Hepatocyte (in vitro differentiated cells): ENCODE measurements around the gene EMX1.

Experiments used
- EZH2phosphoT487 ChIP-seq: fragments of 200-600 bp; sonication (generic); IDR thresholded peaks from one replicate; pipeline ENCODE4 v1.6.1; 2018; ENCODE audit warnings: antibody characterized with exemption, mild to moderate bottlenecking, low read depth, moderate library complexity; ENCODE audit not compliant: unreplicated experiment, severe bottlenecking
- TF ChIP-seq, protein P1 (sequence below): fragments of 200-600 bp; sonication (generic); IDR thresholded peaks from 2 replicates; pipeline ENCODE4 v1.5.1; 2016; ENCODE audit warnings: antibody characterized with exemption, mild to moderate bottlenecking; ENCODE audit not compliant: poor library complexity

- TF ChIP-seq, protein P1, sequence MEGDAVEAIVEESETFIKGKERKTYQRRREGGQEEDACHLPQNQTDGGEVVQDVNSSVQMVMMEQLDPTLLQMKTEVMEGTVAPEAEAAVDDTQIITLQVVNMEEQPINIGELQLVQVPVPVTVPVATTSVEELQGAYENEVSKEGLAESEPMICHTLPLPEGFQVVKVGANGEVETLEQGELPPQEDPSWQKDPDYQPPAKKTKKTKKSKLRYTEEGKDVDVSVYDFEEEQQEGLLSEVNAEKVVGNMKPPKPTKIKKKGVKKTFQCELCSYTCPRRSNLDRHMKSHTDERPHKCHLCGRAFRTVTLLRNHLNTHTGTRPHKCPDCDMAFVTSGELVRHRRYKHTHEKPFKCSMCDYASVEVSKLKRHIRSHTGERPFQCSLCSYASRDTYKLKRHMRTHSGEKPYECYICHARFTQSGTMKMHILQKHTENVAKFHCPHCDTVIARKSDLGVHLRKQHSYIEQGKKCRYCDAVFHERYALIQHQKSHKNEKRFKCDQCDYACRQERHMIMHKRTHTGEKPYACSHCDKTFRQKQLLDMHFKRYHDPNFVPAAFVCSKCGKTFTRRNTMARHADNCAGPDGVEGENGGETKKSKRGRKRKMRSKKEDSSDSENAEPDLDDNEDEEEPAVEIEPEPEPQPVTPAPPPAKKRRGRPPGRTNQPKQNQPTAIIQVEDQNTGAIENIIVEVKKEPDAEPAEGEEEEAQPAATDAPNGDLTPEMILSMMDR = no peak
- no peak for TF ChIP-seq EZH2phosphoT487
These were observed 26.4 kb downstream of the EMX1 start for GRCh38 chr2:72943540-72944395.
